Liver (tissue), 9 donors: Measurements from ENCODE around the gene SLC9A1. TPM values are rescaled to one million over a fixed set of nuclear protein-coding genes. Genes with fewer than 3 reads are reported as not detected.

Source experiments
- DNase-seq: peaks from one replicate; pipeline ENCODE4 v3.0.0-alpha.2; 2017; ENCODE audit warnings: low spot score
- H3K27ac ChIP-seq, 2 donors: one replicate each; pipeline ENCODE4 v1.7.0; 2013; ENCODE audit warnings: inconsistent platforms in 2 of 2, low read length in 2 of 2, control low read depth in 1 of 2, low read depth in 1 of 2, mild to moderate bottlenecking in 1 of 2
- H3K27me3 ChIP-seq, 4 donors: one replicate each; pipeline versions ENCODE4 v1.6.1 to v1.7.0; 2013; ENCODE audit warnings: low read length in 3 of 4, inconsistent platforms in 1 of 4, mild to moderate bottlenecking in 1 of 4, moderate library complexity in 1 of 4; ENCODE audit not compliant: control insufficient read depth in 4 of 4, insufficient read depth in 4 of 4
- H3K36me3 ChIP-seq, 4 donors: one replicate each; pipeline versions ENCODE4 v1.6.1 to v1.7.0; 2013; ENCODE audit warnings: low read length in 3 of 4, mild to moderate bottlenecking in 3 of 4, low read depth in 1 of 4, moderate library complexity in 1 of 4; ENCODE audit not compliant: control insufficient read depth in 4 of 4, insufficient read depth in 3 of 4
- H3K4me1 ChIP-seq, 4 donors: one replicate each; pipeline versions ENCODE4 v1.6.1 to v1.7.0; 2013; ENCODE audit warnings: low read length in 3 of 4, mild to moderate bottlenecking in 3 of 4, moderate library complexity in 1 of 4; ENCODE audit not compliant: control insufficient read depth in 4 of 4, insufficient read depth in 4 of 4
- H3K4me3 ChIP-seq, 3 donors: one replicate each; pipeline versions ENCODE4 v1.6.1 to v1.7.0; 2013; ENCODE audit warnings: low read length in 3 of 3, control low read depth in 1 of 3, low read depth in 1 of 3, mild to moderate bottlenecking in 1 of 3
- H3K9ac ChIP-seq, 2 donors: one replicate each; pipeline ENCODE4 v1.7.0; 2013; ENCODE audit warnings: low read length in 2 of 2, mild to moderate bottlenecking in 2 of 2, moderate library complexity in 2 of 2, control low read depth in 1 of 2, low read depth in 1 of 2
- H3K9me3 ChIP-seq, 4 donors: one replicate each; pipeline versions ENCODE4 v1.6.1 to v1.7.0; 2013; ENCODE audit warnings: low read length in 3 of 4; ENCODE audit not compliant: control insufficient read depth in 4 of 4
- ATF3 ChIP-seq: IDR thresholded peaks from 2 replicates; pipeline ENCODE4 v1.6.1; 2016; ENCODE audit warnings: antibody characterized with exemption
- EGR1 ChIP-seq, 2 donors: IDR thresholded peaks; 2 replicates each; pipeline ENCODE4 v1.6.1; 2016 to 2018; ENCODE audit warnings: antibody characterized with exemption in 2 of 2, low read depth in 2 of 2
- FOXA1 ChIP-seq: IDR thresholded peaks from 2 replicates; pipeline ENCODE4 v1.6.1; 2016; ENCODE audit warnings: antibody characterized with exemption
- FOXA2 ChIP-seq: IDR thresholded peaks from 2 replicates; pipeline ENCODE4 v1.6.1; 2016; ENCODE audit warnings: antibody characterized with exemption
- GABPA ChIP-seq, 2 donors: IDR thresholded peaks in 1 of 2; conservative IDR thresholded peaks in 1 of 2; 2 replicates each; pipeline ENCODE4 v1.6.1; 2016; ENCODE audit warnings: antibody characterized with exemption in 2 of 2, mild to moderate bottlenecking in 1 of 2, moderate library complexity in 1 of 2
- HNF4G ChIP-seq: IDR thresholded peaks from 2 replicates; pipeline ENCODE4 v1.6.1; 2016; ENCODE audit warnings: antibody characterized with exemption
- JUND ChIP-seq, 2 donors: IDR thresholded peaks; 2 replicates each; pipeline ENCODE4 v1.6.1; 2016; ENCODE audit warnings: antibody characterized with exemption in 2 of 2
- NR2F2 ChIP-seq: IDR thresholded peaks from 2 replicates; pipeline ENCODE4 v1.6.1; 2016; ENCODE audit warnings: antibody characterized with exemption
- RAD21 ChIP-seq, 2 donors: IDR thresholded peaks; 2 replicates each; pipeline ENCODE4 v1.6.1; 2016; ENCODE audit warnings: antibody characterized with exemption in 2 of 2, mild to moderate bottlenecking in 2 of 2
- RXRA ChIP-seq, 2 donors: IDR thresholded peaks; 2 replicates each; pipeline ENCODE4 v1.6.1; 2017 to 2018; ENCODE audit warnings: antibody characterized with exemption in 2 of 2, mild to moderate bottlenecking in 1 of 2
- SP1 ChIP-seq: IDR thresholded peaks from 2 replicates; pipeline ENCODE4 v1.6.1; 2018; ENCODE audit warnings: antibody characterized with exemption, mild to moderate bottlenecking
- TAF1 ChIP-seq: conservative IDR thresholded peaks from 2 replicates; pipeline ENCODE4 v1.6.1; 2016; ENCODE audit warnings: antibody characterized with exemption, mild to moderate bottlenecking
- WGBS: extraction: QIAGEN DNeasy Blood & Tissue Kit; methylation state at CpG from one replicate; pipeline ENCODE4 v1.1.7; 2013; 5-methylcytosine and 5-hydroxymethylcytosine counted together
- polyA plus RNA-seq, 2 donors: library from polyadenylated mRNA; stranded (reverse) in 1 of 2; unstranded in 1 of 2; fragments of 200-250 nt in 1 of 2; fragments of >200 nt in 1 of 2; fragmentation: Nextera tagmentation in 1 of 2; extraction: Ambion mirVana in 1 of 2; gene quantifications; one replicate each; pipeline versions ENCODE4 v1.2.1 to v1.2.3, GENCODE V29; 2013 to 2015
- total RNA-seq, 2 donors: library from RNA; depleted of rRNA; stranded (reverse); fragments of >200 nt; gene quantifications; one replicate each; pipeline ENCODE4 v1.2.3, GENCODE V29; 2014
- TF ChIP-seq, protein P1 (sequence below): IDR thresholded peaks from 2 replicates; pipeline ENCODE4 v1.6.1; 2016; ENCODE audit warnings: antibody characterized with exemption, mild to moderate bottlenecking
- TF ChIP-seq, protein P2 (sequence below): IDR thresholded peaks from 2 replicates; pipeline ENCODE4 v1.6.1; 2016; ENCODE audit warnings: antibody characterized with exemption
- donor health status: healthy.
- donor health status: healthy.
- donor health status: healthy.
- donor health status: healthy.
- donor health status: healthy.

Gene SLC9A1
- total and polyA plus RNA-seq, 4 donors = 1.3 to 3.2 (median 1.5) TPM

DNA sequence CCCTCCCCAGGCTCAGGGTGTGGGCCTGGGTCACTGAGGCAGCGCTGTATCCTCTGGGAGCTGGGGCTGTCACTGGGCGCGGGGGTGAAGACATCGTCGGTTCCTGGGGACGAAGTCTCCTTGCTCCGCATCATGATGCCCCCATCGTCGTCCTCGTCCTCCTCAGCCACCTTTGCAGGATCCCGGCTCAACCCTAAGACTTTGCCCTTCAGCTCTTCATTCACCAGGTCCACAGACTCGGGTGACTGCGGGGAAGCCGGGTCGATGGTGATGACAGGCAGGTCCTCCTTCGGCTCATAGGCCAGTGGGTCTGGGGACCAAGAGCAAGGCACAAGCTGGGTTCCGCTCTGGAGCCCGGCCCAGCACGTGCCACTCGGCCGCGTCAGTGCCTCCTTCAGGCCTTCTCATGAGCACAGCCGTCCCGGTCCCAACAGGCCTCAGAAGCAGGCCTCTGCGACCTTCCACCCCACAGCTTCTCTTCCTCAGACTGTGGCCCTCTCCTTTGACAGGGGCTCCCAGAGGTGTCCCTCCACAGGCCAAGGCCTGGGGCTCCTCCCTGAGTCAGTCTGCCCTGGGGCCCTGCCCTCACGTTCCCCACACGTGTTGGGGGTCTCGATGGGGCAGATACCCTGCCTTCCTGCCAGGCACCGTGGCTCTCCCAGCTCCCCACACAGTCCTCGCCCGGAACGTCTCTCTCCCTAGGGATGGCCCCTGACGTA is 54.4 kb downstream of the SLC9A1 start:
- Histone ChIP-seq H3K27me3 (no peaks in the 10 kb centered on the region), H3K9me3 (no peaks in the 10 kb centered on the region), H3K4me3 (no peak overlapping the region), H3K4me1 (peaks cover 0 to 11% (median 7%) of the 10 kb centered on the region in 4 donors), H3K9ac (no peak overlapping the region), H3K27ac (no peak overlapping the region), H3K36me3 (no peaks in the 10 kb centered on the region)
- no peak for TF ChIP-seq RXRA (IDR thresholded peaks at IDR 0.05)
- WGBS = 94% methylated on average over 33 of the region's 33 CpGs
- DNase-seq = no peak

GRCh38 chr1:27099587-27100334 is 55.2 kb downstream of the SLC9A1 start:
- no peak overlapping the region for H3K9ac ChIP-seq
- no peak for DNase-seq
- no peaks in the 10 kb centered on the region for H3K36me3 ChIP-seq

GRCh38 chr1:27099135-27099586 is 55.8 kb downstream of the SLC9A1 start:
- whole genome bisulfite sequencing = 72% methylated on average over 4 of the region's 4 CpGs
- Histone ChIP-seq H3K4me1 (peaks cover 0 to 11% (median 7%) of the 10 kb centered on the region in 4 donors), H3K36me3 (no peaks in the 10 kb centered on the region), H3K27me3 (no peaks in the 10 kb centered on the region), H3K9ac (no peak overlapping the region), H3K27ac (no peak overlapping the region), H3K4me3 (no peak overlapping the region), H3K9me3 (no peaks in the 10 kb centered on the region)
- DNase-seq = no peak
- no peak for TF ChIP-seq SP1
- no peak for TF ChIP-seq NR2F2
- no peak for TF ChIP-seq FOXA1
- TF ChIP-seq, protein P1, sequence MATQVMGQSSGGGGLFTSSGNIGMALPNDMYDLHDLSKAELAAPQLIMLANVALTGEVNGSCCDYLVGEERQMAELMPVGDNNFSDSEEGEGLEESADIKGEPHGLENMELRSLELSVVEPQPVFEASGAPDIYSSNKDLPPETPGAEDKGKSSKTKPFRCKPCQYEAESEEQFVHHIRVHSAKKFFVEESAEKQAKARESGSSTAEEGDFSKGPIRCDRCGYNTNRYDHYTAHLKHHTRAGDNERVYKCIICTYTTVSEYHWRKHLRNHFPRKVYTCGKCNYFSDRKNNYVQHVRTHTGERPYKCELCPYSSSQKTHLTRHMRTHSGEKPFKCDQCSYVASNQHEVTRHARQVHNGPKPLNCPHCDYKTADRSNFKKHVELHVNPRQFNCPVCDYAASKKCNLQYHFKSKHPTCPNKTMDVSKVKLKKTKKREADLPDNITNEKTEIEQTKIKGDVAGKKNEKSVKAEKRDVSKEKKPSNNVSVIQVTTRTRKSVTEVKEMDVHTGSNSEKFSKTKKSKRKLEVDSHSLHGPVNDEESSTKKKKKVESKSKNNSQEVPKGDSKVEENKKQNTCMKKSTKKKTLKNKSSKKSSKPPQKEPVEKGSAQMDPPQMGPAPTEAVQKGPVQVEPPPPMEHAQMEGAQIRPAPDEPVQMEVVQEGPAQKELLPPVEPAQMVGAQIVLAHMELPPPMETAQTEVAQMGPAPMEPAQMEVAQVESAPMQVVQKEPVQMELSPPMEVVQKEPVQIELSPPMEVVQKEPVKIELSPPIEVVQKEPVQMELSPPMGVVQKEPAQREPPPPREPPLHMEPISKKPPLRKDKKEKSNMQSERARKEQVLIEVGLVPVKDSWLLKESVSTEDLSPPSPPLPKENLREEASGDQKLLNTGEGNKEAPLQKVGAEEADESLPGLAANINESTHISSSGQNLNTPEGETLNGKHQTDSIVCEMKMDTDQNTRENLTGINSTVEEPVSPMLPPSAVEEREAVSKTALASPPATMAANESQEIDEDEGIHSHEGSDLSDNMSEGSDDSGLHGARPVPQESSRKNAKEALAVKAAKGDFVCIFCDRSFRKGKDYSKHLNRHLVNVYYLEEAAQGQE = no peak
- TF ChIP-seq HNF4G = no peak
- no peak for TF ChIP-seq JUND (IDR thresholded peaks at IDR 0.05)
- TF ChIP-seq RAD21 (IDR thresholded peaks at IDR 0.05) = no peak
- no peak for TF ChIP-seq TAF1
- TF ChIP-seq GABPA (IDR thresholded peaks at IDR 0.05 in 1 of 2, conservative IDR thresholded peaks at IDR 0.05 in 1 of 2) = no peak
- no peak for TF ChIP-seq ATF3
- TF ChIP-seq, protein P2, sequence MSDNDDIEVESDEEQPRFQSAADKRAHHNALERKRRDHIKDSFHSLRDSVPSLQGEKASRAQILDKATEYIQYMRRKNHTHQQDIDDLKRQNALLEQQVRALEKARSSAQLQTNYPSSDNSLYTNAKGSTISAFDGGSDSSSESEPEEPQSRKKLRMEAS = no peak

More at GRCh38 chr1:27099587-27100334, 55.2 kb downstream of the SLC9A1 start:
- H3K27me3 ChIP-seq = no peaks in the 10 kb centered on the region
- TF ChIP-seq RXRA (IDR thresholded peaks at IDR 0.05) (no peak), EGR1 (IDR thresholded peaks at IDR 0.05; ENCODE audit: low read depth in 2 of 2) (no peak), TAF1 (no peak), FOXA2 (no peak)
- no peak overlapping the region for H3K27ac ChIP-seq
- H3K4me1 ChIP-seq = peaks cover 0 to 11% (median 7%) of the 10 kb centered on the region in 4 donors
- H3K9me3 ChIP-seq = no peaks in the 10 kb centered on the region
- no peak overlapping the region for H3K4me3 ChIP-seq
- WGBS = 72% methylated on average over 15 of the region's 15 CpGs
